Ectodermal cell (in vitro differentiated cells): Measurements from ENCODE around the gene SORL1-AS1.

Experiments
- H3K27ac ChIP-seq: 2 replicates; pipeline ENCODE4 v1.7.0; 2013; ENCODE audit warnings: mild to moderate bottlenecking, low read depth, low read length; ENCODE audit not compliant: insufficient read depth, poor library complexity, severe bottlenecking
- H3K27me3 ChIP-seq: 2 replicates; pipeline ENCODE4 v1.7.0; 2013; ENCODE audit warnings: mild to moderate bottlenecking, low read length; ENCODE audit not compliant: insufficient read depth, control insufficient read depth, poor library complexity, severe bottlenecking
- H3K36me3 ChIP-seq: one replicate; pipeline ENCODE4 v1.7.0; 2013; ENCODE audit warnings: low read length; ENCODE audit not compliant: control insufficient read depth, insufficient read depth
- H3K4me1 ChIP-seq: one replicate; pipeline ENCODE4 v1.7.0; 2013; ENCODE audit warnings: low read length; ENCODE audit not compliant: control insufficient read depth, insufficient read depth
- H3K4me3 ChIP-seq: 2 replicates; pipeline ENCODE4 v1.7.0; 2013; ENCODE audit warnings: low read depth, low read length, control low read depth; ENCODE audit not compliant: insufficient read depth
- H3K9me3 ChIP-seq: 2 replicates; pipeline ENCODE4 v1.7.0; 2013; ENCODE audit warnings: mild to moderate bottlenecking, low read length, moderate library complexity; ENCODE audit not compliant: control insufficient read depth
- WGBS, 2 experiments: methylation state at CpG; one replicate each; pipeline ENCODE4 v1.1.7; 2013; ENCODE audit warnings: missing lambda C conversion rate in 2 of 2; 5-methylcytosine and 5-hydroxymethylcytosine counted together

The SORL1-AS1 gene

GRCh38 chr11:121427400-121427744 is 25.4 kb downstream of the SORL1-AS1 start:
- H3K4me3 ChIP-seq = peak overlapping the region; percentile 30

GRCh38 chr11:121426476-121427399 is 26.0 kb downstream of the SORL1-AS1 start:
- peaks cover 11% of the 10 kb centered on the region for H3K4me1 ChIP-seq
- H3K27me3 ChIP-seq = peaks cover 10% of the 10 kb centered on the region
- H3K9me3 ChIP-seq = no peaks in the 10 kb centered on the region
- WGBS, 2 experiments = 29% methylated on average over 48 of the region's 48 CpGs
- no peak overlapping the region for H3K27ac ChIP-seq
- H3K36me3 ChIP-seq = no peaks in the 10 kb centered on the region
- H3K4me3 ChIP-seq = peak overlapping the region; percentile 30

More at GRCh38 chr11:121427400-121427744, 25.4 kb downstream of the SORL1-AS1 start:
- no peak overlapping the region for H3K27ac ChIP-seq
- WGBS, 2 experiments = 2 to 3% methylated on average over 7 of the region's 8 CpGs
- H3K36me3 ChIP-seq = no peaks in the 10 kb centered on the region
- no peaks in the 10 kb centered on the region for H3K9me3 ChIP-seq
- H3K4me1 ChIP-seq = peaks cover 11% of the 10 kb centered on the region
- peaks cover 10% of the 10 kb centered on the region for H3K27me3 ChIP-seq

DNA sequence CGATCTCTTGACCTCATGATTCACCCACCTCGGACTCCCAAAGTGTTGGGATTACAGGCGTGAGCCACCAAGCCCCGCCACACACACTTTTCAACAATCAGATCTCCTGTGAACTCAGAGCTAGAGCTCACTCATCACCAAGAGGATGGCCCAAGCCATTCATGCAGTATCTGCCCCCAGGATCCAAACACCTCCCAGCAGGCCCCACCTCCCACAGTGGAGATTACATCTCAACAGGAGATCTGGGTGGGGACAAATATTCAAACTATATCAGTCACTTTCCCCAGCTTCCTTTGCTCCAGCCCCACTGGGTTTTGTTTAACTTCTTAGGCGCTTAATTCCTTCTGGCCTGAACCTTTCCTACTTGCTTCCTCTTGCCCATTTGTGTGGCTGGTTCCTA is 26.9 kb downstream of the SORL1-AS1 start:
- 92 to 93% methylated on average over 5 of the region's 5 CpGs for WGBS, 2 experiments
- Histone ChIP-seq H3K27ac (no peak overlapping the region), H3K4me3 (no peak overlapping the region), H3K36me3 (no peaks in the 10 kb centered on the region), H3K27me3 (peaks cover 10% of the 10 kb centered on the region), H3K9me3 (no peaks in the 10 kb centered on the region), H3K4me1 (peaks cover 11% of the 10 kb centered on the region)

GRCh38 chr11:121422675-121423074 is 30.1 kb downstream of the SORL1-AS1 start:
- H3K9me3 ChIP-seq = no peaks in the 10 kb centered on the region
- peaks cover 10% of the 10 kb centered on the region for H3K27me3 ChIP-seq
- H3K4me3 ChIP-seq = no peak overlapping the region
- H3K27ac ChIP-seq = no peak overlapping the region
- peaks cover 11% of the 10 kb centered on the region for H3K4me1 ChIP-seq
- no peaks in the 10 kb centered on the region for H3K36me3 ChIP-seq
- WGBS, 2 experiments = 89 to 90% methylated on average over 4 of the region's 4 CpGs

GRCh38 chr11:121421149-121421901 is 31.4 kb downstream of the SORL1-AS1 start:
- H3K27ac ChIP-seq = no peak overlapping the region
- H3K9me3 ChIP-seq = no peaks in the 10 kb centered on the region
- H3K36me3 ChIP-seq = no peaks in the 10 kb centered on the region
- H3K27me3 ChIP-seq = peaks cover under 1% of the 10 kb centered on the region
- no peaks in the 10 kb centered on the region for H3K4me1 ChIP-seq
- WGBS, 2 experiments = 87 to 93% methylated on average over 4 of the region's 4 CpGs
- no peak overlapping the region for H3K4me3 ChIP-seq

- Histone ChIP-seq H3K9me3 (no peaks in the 10 kb centered on the region), H3K4me3 (no peak overlapping the region), H3K4me1 (no peaks in the 10 kb centered on the region), H3K36me3 (no peaks in the 10 kb centered on the region), H3K27me3 (no peaks in the 10 kb centered on the region), H3K27ac (no peak overlapping the region)
- 90 to 92% methylated on average over 2 of the region's 2 CpGs for WGBS, 2 experiments
Measured at GRCh38 chr11:121420398-121420797, 32.4 kb downstream of the SORL1-AS1 start.

- Histone ChIP-seq H3K36me3 (no peaks in the 10 kb centered on the region), H3K27me3 (no peaks in the 10 kb centered on the region), H3K27ac (no peak overlapping the region), H3K4me1 (no peaks in the 10 kb centered on the region), H3K4me3 (no peak overlapping the region), H3K9me3 (no peaks in the 10 kb centered on the region)
- WGBS, 2 experiments = 98 to 100% methylated on average over 4 of the region's 4 CpGs
Measured at GRCh38 chr11:121419836-121420235, 32.9 kb downstream of the SORL1-AS1 start.

DNA sequence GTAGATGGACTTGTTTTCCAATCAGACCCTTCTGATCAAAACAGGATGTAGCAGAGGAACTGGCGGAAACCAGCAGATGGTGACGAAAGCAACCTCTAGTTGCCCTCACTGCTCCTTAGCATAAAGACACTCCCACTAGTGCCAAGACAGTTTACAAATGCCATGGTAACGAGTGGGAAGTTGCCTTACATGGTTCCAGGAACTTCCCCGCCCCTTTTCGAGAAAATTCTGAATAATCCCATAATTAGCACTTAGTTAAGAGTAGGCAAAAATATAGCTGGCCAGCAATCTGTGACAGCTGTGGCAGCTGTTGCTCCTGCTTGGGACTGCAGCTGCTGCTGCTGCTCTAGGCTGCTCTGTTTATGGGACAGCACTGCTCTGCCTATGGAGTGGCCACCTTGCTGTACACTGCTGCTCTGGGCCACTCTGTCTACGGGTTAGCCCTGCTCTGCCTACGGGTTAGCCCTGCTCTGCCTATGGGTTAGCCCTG is 34.1 kb downstream of the SORL1-AS1 start:
- no peaks in the 10 kb centered on the region for H3K4me1 ChIP-seq
- H3K27me3 ChIP-seq = no peaks in the 10 kb centered on the region
- no peaks in the 10 kb centered on the region for H3K36me3 ChIP-seq
- H3K9me3 ChIP-seq = no peaks in the 10 kb centered on the region
- no peak overlapping the region for H3K27ac ChIP-seq
- WGBS, 2 experiments = 85 to 88% methylated on average over 7 of the region's 7 CpGs
- no peak overlapping the region for H3K4me3 ChIP-seq

GRCh38 chr11:121417607-121418006 is 35.2 kb downstream of the SORL1-AS1 start:
- no peaks in the 10 kb centered on the region for H3K4me1 ChIP-seq
- H3K36me3 ChIP-seq = no peaks in the 10 kb centered on the region
- H3K9me3 ChIP-seq = no peaks in the 10 kb centered on the region
- no peak overlapping the region for H3K27ac ChIP-seq
- 73 to 94% methylated on average over 1 of the region's 2 CpGs for WGBS, 2 experiments
- H3K4me3 ChIP-seq = no peak overlapping the region
- no peaks in the 10 kb centered on the region for H3K27me3 ChIP-seq

DNA sequence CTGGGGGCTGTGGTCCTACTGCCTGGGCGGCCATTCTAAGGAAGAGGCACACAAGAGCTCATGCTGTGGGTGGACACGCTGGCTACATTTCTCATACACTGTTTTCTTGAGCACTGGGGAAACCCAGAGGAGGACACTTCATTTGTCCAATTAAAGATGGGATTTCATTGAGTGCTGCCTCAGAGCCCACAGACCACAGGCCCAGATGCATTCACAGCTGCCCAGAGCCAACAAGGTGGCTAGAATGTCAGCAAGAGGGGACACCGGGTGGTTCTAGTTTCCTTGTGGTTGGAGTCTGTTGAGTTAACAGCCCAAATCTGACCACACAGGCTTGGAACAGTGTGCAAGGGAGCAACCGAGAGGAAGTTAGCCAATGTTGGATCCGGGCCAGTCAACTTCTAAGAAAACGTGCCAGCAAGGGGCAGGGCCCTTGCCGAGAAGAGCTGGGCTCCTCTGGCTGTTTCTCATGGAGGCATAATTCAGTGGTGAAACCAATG is 35.7 kb downstream of the SORL1-AS1 start:
- no peaks in the 10 kb centered on the region for H3K27me3 ChIP-seq
- H3K4me1 ChIP-seq = no peaks in the 10 kb centered on the region
- no peak overlapping the region for H3K4me3 ChIP-seq
- no peaks in the 10 kb centered on the region for H3K36me3 ChIP-seq
- H3K9me3 ChIP-seq = no peaks in the 10 kb centered on the region
- H3K27ac ChIP-seq = no peak overlapping the region
- WGBS, 2 experiments = 86 to 90% methylated on average over 7 of the region's 7 CpGs
